Left ventricle myocardium inferior (tissue), 1 donor: ENCODE data around the gene RYR2. TPM values are rescaled to one million over a fixed set of nuclear protein-coding genes. Genes with fewer than 3 reads are reported as not detected.

Source experiments
- DNase-seq: peaks from one replicate; pipeline ENCODE4 v3.0.0-alpha.2; 2020
- H3K27ac ChIP-seq: fragments of 200-600 bp; replicated peaks from 2 replicates; pipeline ENCODE4 v1.8.0; 2021
- H3K27me3 ChIP-seq: fragments of 200-600 bp; 2 replicates; pipeline ENCODE4 v1.8.0; 2021; ENCODE audit warnings: low read depth
- H3K36me3 ChIP-seq: fragments of 200-600 bp; 2 replicates; pipeline ENCODE4 v1.8.0; 2021
- H3K4me1 ChIP-seq: fragments of 200-600 bp; 2 replicates; pipeline ENCODE4 v1.8.0; 2021
- H3K4me3 ChIP-seq: fragments of 200-600 bp; 2 replicates; pipeline ENCODE4 v1.8.0; 2021; ENCODE audit warnings: mild to moderate bottlenecking, moderate library complexity
- H3K9me3 ChIP-seq: fragments of 200-600 bp; replicated peaks from 2 replicates; pipeline ENCODE4 v1.8.0; 2021
- intact Hi-C: fragments of 100-400 bp; cut with micrococcal nuclease; formaldehyde crosslinking; loops from one replicate; pipeline ENCODE4 v1.11.0; 2022
- total RNA-seq: library from RNA; stranded (reverse); fragmentation: NEBNext Ultra II Directional; extraction: Animal tissue kit (Norgen Biotek cat#: 25700); gene quantifications from one replicate; pipeline ENCODE4 v1.2.1, GENCODE V29; 2021
- TF ChIP-seq, protein P1 (sequence below): fragments of 200-600 bp; IDR thresholded peaks from 2 replicates; pipeline ENCODE4 v1.8.0; 2021; ENCODE audit warnings: antibody characterized with exemption, mild to moderate bottlenecking, borderline replicate concordance
- donor health status: DM: no; HTN: yes; CAD: no; lungs with severe emphysema.

Gene RYR2
- total RNA-seq, 1 donor from 2014 or later, result 783 TPM

- Histone ChIP-seq H3K27ac (peak overlapping the region; percentile 13), H3K27me3 (no peaks in the 10 kb centered on the region), H3K4me3 (no peak overlapping the region), H3K36me3 (peaks cover 54% of the 10 kb centered on the region), H3K9me3 (no peaks in the 10 kb centered on the region), H3K4me1 (peaks cover 40% of the 10 kb centered on the region)
- TF ChIP-seq, protein P1, sequence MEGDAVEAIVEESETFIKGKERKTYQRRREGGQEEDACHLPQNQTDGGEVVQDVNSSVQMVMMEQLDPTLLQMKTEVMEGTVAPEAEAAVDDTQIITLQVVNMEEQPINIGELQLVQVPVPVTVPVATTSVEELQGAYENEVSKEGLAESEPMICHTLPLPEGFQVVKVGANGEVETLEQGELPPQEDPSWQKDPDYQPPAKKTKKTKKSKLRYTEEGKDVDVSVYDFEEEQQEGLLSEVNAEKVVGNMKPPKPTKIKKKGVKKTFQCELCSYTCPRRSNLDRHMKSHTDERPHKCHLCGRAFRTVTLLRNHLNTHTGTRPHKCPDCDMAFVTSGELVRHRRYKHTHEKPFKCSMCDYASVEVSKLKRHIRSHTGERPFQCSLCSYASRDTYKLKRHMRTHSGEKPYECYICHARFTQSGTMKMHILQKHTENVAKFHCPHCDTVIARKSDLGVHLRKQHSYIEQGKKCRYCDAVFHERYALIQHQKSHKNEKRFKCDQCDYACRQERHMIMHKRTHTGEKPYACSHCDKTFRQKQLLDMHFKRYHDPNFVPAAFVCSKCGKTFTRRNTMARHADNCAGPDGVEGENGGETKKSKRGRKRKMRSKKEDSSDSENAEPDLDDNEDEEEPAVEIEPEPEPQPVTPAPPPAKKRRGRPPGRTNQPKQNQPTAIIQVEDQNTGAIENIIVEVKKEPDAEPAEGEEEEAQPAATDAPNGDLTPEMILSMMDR, result no peak
- DNase-seq, result no peak
- intact Hi-C loops, result no loop called here
Observed at GRCh38 chr1:237791592-237791991, 749.6 kb downstream of the RYR2 start.

DNA sequence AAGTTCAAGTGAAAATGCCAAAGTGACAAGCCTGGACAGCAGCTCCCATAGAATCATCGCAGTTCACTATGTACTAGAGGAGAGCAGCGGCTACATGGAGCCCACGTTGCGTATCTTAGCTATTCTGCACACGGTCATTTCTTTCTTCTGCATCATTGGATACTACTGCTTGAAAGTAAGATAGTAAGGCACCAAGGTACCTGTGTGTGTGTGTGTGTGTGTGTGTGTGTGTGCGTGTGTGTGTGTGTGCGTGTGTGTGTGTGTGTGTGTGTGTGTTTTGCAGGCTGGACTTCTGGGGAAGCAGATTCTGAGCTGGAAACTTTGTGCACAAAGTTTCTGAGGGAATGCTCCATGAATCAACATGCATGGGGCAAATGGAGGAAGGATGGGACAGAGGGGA, 750.2 kb downstream of the RYR2 start:
- H3K4me1 ChIP-seq, result peaks cover 38% of the 10 kb centered on the region
- no peak for DNase-seq
- no peaks in the 10 kb centered on the region for H3K27me3 ChIP-seq
- TF ChIP-seq, protein P1, result no peak
- H3K36me3 ChIP-seq, result peaks cover 52% of the 10 kb centered on the region
- intact Hi-C loops, result no loop called here
- H3K9me3 ChIP-seq, result no peaks in the 10 kb centered on the region
- peak overlapping the region; percentile 13 for H3K27ac ChIP-seq
- H3K4me3 ChIP-seq, result no peak overlapping the region

DNA sequence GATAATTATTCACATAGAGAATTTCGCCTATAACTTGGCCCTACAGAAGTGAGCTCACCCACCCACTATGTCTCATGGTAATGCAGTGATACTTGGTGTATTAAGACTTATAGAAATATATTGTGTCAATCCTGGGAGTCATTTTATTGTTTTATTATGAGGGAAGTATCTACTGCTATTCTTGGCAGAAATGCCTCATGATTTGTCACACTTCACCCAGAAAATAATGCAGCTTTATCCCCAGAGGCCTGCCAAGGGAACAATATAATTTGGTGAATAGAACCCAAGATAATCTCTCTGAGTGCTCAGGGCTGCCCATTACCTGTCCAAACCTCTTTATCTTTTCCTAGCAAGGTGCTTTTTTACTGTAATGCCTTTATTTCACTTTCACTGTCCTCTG, 750.7 kb downstream of the RYR2 start:
- no peak for DNase-seq
- intact Hi-C loops, result no loop called here
- peaks cover 43% of the 10 kb centered on the region for H3K4me1 ChIP-seq
- no peaks in the 10 kb centered on the region for H3K27me3 ChIP-seq
- TF ChIP-seq, protein P1, result no peak
- peaks cover 53% of the 10 kb centered on the region for H3K36me3 ChIP-seq
- no peaks in the 10 kb centered on the region for H3K9me3 ChIP-seq
- H3K4me3 ChIP-seq, result no peak overlapping the region
- no peak overlapping the region for H3K27ac ChIP-seq

GRCh38 chr1:237794071-237794470, 752.1 kb downstream of the RYR2 start:
- H3K27ac ChIP-seq, result no peak overlapping the region
- peaks cover 49% of the 10 kb centered on the region for H3K36me3 ChIP-seq
- intact Hi-C loops, result no loop called here
- DNase-seq, result no peak
- H3K27me3 ChIP-seq, result no peaks in the 10 kb centered on the region
- TF ChIP-seq, protein P1, result no peak
- H3K4me3 ChIP-seq, result no peak overlapping the region
- peaks cover 38% of the 10 kb centered on the region for H3K4me1 ChIP-seq
- no peaks in the 10 kb centered on the region for H3K9me3 ChIP-seq

GRCh38 chr1:237795558-237795957, 753.6 kb downstream of the RYR2 start:
- Histone ChIP-seq H3K36me3 (peaks cover 43% of the 10 kb centered on the region), H3K4me1 (peaks cover 23% of the 10 kb centered on the region), H3K9me3 (no peaks in the 10 kb centered on the region), H3K27me3 (no peaks in the 10 kb centered on the region), H3K27ac (no peak overlapping the region), H3K4me3 (no peak overlapping the region)
- TF ChIP-seq, protein P1, result no peak
- no peak for DNase-seq
- intact Hi-C loops, result no loop called here
